ENCODE results near the gene ANAPC1. TPM values are rescaled to one million over a fixed set of nuclear protein-coding genes. Genes with fewer than 3 reads are reported as not detected.

Gene ANAPC1
- total and polyA plus RNA-seq, 9 of the 15 experiments (the other 6 are each of a cell fraction or from before 2014, with no cell fraction given), result 14.0 to 126 (median 78.2) TPM

GRCh38 chr2:111883661-111884591 is at the start of gene ANAPC1 (continued):
- TF ChIP-seq CREM (IDR thresholded peaks at IDR 0.05; ENCODE audit: low read depth), result peak; percentile 64; the same call in 1 of the 2 replicates
- no peak for TF ChIP-seq DDX20 (tag; IDR thresholded peaks at IDR 0.05; ENCODE audit: low read depth)
- peak; percentile 86; the same call in 1 of the 2 replicates for TF ChIP-seq BRD4 (IDR thresholded peaks at IDR 0.05)
- peak; percentile 40; the same call in 1 of the 2 replicates for TF ChIP-seq ETV1 (tag; conservative IDR thresholded peaks at IDR 0.05; ENCODE audit: low read depth)
- TF ChIP-seq ATF7 (IDR thresholded peaks at IDR 0.05), result peak; percentile 65; the same call in 1 of the 2 replicates
- TF ChIP-seq POLR2A (conservative IDR thresholded peaks at IDR 0.05), result peak; percentile 98
- no peak for TF ChIP-seq MTA1 (IDR thresholded peaks at IDR 0.05; ENCODE audit: borderline replicate concordance)
- TF ChIP-seq NR4A1 (CRISPR knock-in tag; IDR thresholded peaks at IDR 0.05), result no peak
- TF ChIP-seq NR4A1 (tag; IDR thresholded peaks at IDR 0.05), result no peak
- no peak for TF ChIP-seq JUNB (CRISPR knock-in tag; conservative IDR thresholded peaks at IDR 0.05)
- no peak for TF ChIP-seq BRF1 (IDR thresholded peaks at IDR 0.05; ENCODE audit: borderline replicate concordance, extremely low read depth, insufficient read length)
- no peak for TF ChIP-seq CHD7 (IDR thresholded peaks at IDR 0.05; ENCODE audit: low read depth, low read length)
- TF ChIP-seq GTF2F1 (IDR thresholded peaks at IDR 0.05; ENCODE audit: low read depth, low read length), result no peak
- TF ChIP-seq NEUROD1 (IDR thresholded peaks at IDR 0.05; ENCODE audit: borderline replicate concordance, low read depth, low read length, partially characterized antibody), result no peak
- TF ChIP-seq KHSRP (IDR thresholded peaks at IDR 0.05), result no peak
- no peak for TF ChIP-seq MAFF (IDR thresholded peaks at IDR 0.05; ENCODE audit: low read length)

Measured in K562 (cell line).